ENCODE measurements around the gene HPCAL1. TPM values are rescaled to one million over a fixed set of nuclear protein-coding genes. Genes with fewer than 3 reads are reported as not detected.

HPCAL1 gene
- total and polyA plus RNA-seq, 2 donors (not counting 1 experiment from before 2014, with no cell fraction given): 60.3 to 65.1 TPM

- ChIA-PET CTCF (interaction anchor here (3.1 kb wide), 1 partner anchor 123 kb away, joined by 14 read pairs; no protein-coding TSS in a partner anchor), POLR2A (interaction anchor here (0.6 kb wide), 2 partner anchors 16 to 154 kb away, joined by 3 read pairs; partner anchors contain the start of gene HPCAL1)
- Mint-ChIP-seq H3K27ac (no peak overlapping the region), H3K4me3 (no peak overlapping the region), H3K9me3 (ENCODE audit: insufficient read depth) (no peaks in the 10 kb centered on the region), H3K4me1 (peaks cover 6% of the 10 kb centered on the region), H3K27me3 (no peaks in the 10 kb centered on the region)
- Histone ChIP-seq H3K27me3 (replicated peaks in 1 of 4; ENCODE audit: control extremely low read depth in 1 of 4, control insufficient read depth in 3 of 4, insufficient read depth in 4 of 4, low read length in 3 of 4) (no peaks in the 10 kb centered on the region), H3K4me3 (ENCODE audit: control extremely low read depth in 1 of 5, extremely low read depth in 1 of 5, insufficient read depth in 1 of 5, low read depth in 2 of 5, low read length in 4 of 5) (no peak overlapping the region), H3K4me2 (replicated peaks; ENCODE audit: low read depth, low read length, poor library complexity, severe bottlenecking) (no peak overlapping the region), H3K79me2 (ENCODE audit: control insufficient read depth, insufficient read depth, low read length) (no peaks in the 10 kb centered on the region), H2AFZ (ENCODE audit: insufficient read depth, low read depth, low read length, poor library complexity, severe bottlenecking) (peak overlapping the region; percentile 28), H4K20me1 (ENCODE audit: control insufficient read depth, insufficient read depth, low read length, poor library complexity, severe bottlenecking) (no peaks in the 10 kb centered on the region), H3K36me3 (replicated peaks in 1 of 2; ENCODE audit: control extremely low read depth in 1 of 2, control insufficient read depth in 1 of 2, extremely low read depth in 1 of 2, insufficient read depth in 2 of 2, low read length in 1 of 2) (no peaks in the 10 kb centered on the region), H3K9ac (ENCODE audit: low read length) (no peak overlapping the region), H3K4me1 (ENCODE audit: control insufficient read depth in 2 of 2, insufficient read depth in 2 of 2, low read length in 2 of 2) (peaks cover 0 to 12% of the 10 kb centered on the region in 2 donors), H3K9me3 (ENCODE audit: control extremely low read depth in 1 of 3, control insufficient read depth in 2 of 3, insufficient read depth in 1 of 3, low read length in 2 of 3) (no peaks in the 10 kb centered on the region), H3K27ac (ENCODE audit: low read length in 2 of 2) (no peak overlapping the region)
- TF ChIP-seq, protein P1, sequence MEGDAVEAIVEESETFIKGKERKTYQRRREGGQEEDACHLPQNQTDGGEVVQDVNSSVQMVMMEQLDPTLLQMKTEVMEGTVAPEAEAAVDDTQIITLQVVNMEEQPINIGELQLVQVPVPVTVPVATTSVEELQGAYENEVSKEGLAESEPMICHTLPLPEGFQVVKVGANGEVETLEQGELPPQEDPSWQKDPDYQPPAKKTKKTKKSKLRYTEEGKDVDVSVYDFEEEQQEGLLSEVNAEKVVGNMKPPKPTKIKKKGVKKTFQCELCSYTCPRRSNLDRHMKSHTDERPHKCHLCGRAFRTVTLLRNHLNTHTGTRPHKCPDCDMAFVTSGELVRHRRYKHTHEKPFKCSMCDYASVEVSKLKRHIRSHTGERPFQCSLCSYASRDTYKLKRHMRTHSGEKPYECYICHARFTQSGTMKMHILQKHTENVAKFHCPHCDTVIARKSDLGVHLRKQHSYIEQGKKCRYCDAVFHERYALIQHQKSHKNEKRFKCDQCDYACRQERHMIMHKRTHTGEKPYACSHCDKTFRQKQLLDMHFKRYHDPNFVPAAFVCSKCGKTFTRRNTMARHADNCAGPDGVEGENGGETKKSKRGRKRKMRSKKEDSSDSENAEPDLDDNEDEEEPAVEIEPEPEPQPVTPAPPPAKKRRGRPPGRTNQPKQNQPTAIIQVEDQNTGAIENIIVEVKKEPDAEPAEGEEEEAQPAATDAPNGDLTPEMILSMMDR (IDR thresholded peaks at IDR 0.05): no peak
- TF ChIP-seq EZH2 (IDR thresholded peaks at IDR 0.05; ENCODE audit: borderline replicate concordance, insufficient read depth, low read depth, low read length, poor library complexity, severe bottlenecking): no peak
- intact Hi-C loops (cut with micrococcal nuclease): no loop called here
- WGBS (ENCODE audit: insufficient coverage): 57% methylated on average over 13 of the region's 17 CpGs
- no peak for DNase-seq
- no peak for ATAC-seq (ENCODE audit: low read depth)
These were observed 17.0 kb upstream of the HPCAL1 start for GRCh38 chr2:10285556-10286198.
